Ramos (cell line): ENCODE measurements around the gene SPTBN2.

Source experiments
- in situ Hi-C: fragments of 300-500 bp; cut with MboI; formaldehyde crosslinking; loops from one replicate; pipeline ENCODE4 v1.14.3; 2022; ENCODE audit warnings: low sequenced_read_pairs; ENCODE audit not compliant: unreplicated experiment

Gene SPTBN2

DNA sequence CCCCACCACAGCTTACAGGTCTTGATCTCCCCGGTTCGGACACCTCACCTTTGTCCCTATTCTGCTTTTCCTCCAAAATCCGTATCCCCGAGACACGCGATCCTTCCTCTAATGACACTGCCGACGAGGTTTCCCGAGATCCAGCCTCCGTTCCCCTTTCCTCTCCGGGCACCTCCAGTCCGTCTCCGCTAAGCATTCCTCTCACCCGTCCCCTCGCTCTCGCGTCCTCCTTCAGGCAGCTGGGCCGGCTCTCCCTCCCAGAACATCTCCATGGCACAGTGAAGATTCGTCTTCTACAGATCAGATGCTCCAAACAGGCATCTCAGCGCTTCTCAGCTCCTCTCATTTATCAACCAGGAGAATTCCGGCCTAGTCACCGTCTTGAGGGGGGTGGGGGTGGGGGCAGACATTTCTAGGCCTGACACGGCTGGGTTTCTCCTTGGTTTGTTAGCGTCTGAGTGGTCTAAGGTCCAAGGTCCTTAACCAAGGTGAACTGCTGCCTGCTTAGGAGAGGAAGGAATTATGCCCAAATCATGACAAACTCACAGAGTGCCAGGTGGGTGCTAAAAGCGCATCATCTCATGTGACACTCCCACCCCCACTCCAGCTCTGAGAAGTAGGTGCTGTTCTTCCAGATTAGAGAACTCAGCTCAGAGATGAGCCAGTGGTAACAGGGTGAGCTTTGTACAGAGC, at the start of gene SPTBN2:
Gene SPTBN2 (minus strand): TSS at position 524 of the 693 bp plus-strand sequence. CDS start 7,976 bp downstream, outside the sequence.
- in situ Hi-C loops, result no loop called here

DNA sequence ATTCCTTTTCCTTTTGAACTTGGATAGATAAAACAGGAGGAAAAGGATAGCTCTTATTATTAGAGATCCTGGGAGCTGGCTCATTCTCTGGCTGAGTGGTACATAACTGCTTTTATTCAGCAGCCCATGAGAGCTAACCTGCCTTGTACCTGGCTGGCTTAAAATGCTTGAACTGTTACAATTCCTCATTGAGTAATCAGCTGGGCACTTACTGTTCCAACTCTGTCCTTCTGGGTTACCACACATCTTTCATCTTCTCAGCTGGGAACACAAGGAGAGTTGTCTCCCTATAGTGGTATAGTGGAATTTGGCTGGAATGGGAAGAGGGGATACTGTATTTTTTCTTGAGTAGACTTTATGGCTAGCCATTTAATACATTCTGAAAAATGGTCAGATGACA, 39.8 kb upstream of the SPTBN2 start:
- in situ Hi-C loops, result no loop called here

DNA sequence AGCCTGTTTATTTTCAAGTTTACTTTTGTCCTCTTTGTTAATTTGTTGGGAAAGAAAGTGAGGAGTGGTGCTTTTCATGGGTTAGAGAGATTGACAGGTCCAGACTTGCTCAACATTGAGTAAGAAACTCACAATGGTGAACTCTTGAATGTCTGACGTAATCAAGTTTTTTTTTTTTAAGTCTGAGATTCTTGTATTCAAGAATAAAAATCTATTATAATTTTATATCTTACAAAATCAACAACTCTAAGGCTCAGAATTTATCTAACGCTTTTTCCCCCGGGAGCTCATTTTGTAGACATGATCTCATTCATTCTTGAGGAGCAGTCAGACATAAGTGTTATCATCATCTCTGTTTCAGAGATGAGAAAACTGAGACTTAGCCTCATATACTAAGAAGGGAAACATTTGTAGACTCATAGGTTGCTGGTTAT, 39.1 kb upstream of the SPTBN2 start:
- in situ Hi-C loops, result no loop called here

DNA sequence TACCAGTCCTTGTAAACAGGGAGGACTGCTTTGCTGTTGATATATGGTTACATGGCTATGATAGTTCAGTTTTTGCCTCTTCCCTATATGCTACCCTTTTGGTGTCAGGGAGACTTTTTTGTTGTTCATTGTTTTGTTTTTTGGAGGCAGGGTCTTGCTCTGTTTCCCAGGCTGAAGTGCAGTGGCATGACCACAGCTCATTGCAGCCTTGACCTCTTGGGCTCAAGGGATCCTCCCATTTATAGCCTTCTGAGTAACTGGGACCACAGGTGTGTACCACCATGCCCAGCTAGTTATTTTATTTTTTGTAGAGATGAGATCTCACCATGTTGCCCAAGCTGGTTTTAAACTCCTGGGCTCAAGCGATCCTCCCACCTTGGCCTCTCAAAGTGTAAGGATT, 38.6 kb upstream of the SPTBN2 start:
- in situ Hi-C loops, result no loop called here

DNA sequence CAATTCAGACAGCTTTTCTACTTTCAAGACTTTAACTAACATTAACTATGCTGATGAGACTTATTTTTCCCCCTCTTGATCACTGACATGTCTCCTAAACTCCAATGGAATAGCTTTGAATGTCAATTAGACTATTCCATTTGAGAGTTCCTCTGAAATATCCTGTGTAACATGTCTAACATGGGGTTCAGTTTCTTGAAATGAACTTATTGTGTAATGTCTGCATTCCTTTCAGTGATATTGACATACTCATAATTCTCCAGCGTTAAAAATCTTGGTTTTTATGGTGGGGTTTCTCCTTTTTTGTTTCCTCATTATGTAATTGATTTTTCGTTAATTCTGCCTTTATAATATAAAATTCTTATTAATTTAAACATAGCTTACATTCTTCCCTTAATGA, 37.7 kb upstream of the SPTBN2 start:
- in situ Hi-C loops, result no loop called here

DNA sequence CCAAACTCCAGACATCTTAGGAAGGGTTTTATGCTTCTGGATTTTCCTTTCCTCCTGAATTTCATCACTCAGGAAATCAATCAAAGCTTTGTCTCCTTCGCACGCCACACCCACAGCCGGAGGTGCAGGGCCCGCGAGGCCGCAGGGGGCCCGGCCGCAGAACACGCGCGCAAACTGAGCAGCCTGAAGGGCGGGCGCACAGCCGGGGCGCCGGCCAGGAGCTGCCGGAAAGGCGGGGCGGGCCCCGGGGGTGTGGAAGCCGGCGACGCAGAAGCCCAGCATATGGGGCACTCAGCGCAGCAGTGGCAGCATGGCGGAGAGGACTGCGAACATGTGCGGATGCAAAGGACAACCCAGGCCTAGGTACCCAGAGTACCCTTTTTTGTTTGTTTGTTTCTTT, 33.1 kb upstream of the SPTBN2 start:
- in situ Hi-C loops, result no loop called here

DNA sequence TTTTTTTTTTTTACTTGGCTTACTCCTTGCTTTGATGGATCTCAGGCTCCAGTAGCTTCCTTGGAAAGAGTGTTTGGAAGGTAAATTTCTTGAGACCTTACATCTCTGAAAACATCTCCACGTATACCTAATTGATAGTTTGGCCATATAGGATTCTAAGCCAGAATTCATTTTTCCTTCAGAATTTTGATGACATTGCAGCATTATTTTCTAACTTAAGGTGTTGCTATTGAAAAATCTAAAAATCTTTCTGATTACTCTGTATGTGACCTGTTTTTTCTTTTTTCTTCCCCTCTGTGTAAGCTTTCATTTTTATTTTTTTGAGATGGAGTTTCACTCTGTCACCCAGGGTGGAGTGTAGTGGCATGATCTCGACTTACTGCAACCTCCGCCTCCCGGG, 23.1 kb upstream of the SPTBN2 start:
- in situ Hi-C loops, result no loop called here

DNA sequence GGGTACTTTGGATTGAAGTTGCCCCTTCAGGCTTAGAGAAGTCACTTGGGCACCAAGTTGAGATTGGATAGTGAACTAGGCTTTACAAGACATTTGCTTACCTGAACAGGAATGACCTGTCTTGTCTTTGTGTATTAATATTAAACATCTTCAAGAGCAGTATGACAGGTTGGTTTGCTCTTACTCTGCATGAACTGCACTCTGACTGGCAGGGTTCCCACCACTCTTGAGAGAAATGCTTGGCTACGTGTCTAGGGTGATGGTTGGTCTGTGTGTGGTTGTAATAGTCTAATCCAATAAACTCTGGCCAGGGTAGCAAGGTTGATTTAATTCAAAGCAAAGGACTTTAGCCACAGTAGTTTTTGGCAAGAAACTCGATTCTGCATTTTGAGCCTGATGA, 20.1 kb upstream of the SPTBN2 start:
- in situ Hi-C loops, result no loop called here

DNA sequence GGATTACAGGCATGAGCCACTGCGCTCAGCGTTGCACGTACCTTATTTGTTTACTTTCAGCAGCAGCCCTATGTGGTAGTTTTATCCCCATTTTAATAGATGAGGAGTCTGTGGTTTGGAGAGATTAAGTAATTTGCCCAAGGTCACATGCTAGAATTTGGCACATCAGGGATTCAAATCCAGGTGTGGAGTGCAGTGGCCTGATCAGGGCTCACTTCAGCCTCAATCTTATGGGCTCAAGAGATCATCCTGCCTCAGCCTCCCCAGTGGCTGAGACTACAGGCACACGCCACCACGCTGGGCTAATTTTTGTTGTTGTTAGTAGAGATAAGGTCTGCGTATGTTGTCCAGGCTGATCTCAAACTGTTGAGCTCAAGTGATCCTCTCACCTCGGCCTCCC, 18.5 kb upstream of the SPTBN2 start:
- in situ Hi-C loops, result no loop called here

DNA sequence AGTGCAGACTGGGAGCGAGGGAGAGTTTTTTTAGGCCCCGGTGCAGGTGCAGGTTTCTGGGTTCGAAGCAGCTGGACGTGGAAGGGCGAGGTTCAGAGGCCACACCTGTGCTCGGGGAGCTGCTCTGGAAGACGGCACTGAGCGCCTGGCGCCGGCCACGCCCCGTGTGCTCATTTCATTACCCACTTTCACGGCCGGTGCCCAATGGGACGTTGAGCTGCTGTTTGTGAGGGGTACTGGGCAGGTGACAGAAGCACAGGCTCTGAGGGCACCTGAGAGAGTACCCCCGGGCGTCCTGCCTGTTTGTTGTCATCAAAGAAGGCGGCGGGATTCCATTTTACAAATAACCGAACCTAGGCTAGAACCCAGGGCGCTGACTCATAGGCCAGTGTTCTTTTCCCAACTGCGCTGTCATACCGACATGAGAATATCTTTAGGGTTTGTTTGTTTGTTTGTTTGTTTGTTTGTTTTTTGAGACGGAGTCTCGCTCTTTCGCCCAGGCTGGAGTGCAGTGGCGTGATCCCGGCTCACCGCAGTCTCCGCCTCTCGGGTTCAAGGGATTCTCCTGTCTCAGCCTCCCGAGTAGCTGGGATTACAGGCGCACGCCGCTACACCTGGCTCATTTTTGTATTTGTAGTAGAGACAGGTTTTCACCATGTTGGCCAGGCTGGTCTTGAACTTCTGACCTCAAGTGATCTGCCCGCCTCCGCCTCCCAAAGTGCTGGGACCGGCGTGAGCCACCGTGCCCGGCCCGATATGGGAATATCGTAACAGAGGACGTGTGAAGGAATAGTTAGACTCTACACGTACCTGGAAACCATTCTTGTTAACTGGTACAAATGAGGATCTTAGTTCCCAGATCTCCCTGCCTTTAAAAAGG, 16.6 kb upstream of the SPTBN2 start:
- in situ Hi-C loops, result no loop called here

DNA sequence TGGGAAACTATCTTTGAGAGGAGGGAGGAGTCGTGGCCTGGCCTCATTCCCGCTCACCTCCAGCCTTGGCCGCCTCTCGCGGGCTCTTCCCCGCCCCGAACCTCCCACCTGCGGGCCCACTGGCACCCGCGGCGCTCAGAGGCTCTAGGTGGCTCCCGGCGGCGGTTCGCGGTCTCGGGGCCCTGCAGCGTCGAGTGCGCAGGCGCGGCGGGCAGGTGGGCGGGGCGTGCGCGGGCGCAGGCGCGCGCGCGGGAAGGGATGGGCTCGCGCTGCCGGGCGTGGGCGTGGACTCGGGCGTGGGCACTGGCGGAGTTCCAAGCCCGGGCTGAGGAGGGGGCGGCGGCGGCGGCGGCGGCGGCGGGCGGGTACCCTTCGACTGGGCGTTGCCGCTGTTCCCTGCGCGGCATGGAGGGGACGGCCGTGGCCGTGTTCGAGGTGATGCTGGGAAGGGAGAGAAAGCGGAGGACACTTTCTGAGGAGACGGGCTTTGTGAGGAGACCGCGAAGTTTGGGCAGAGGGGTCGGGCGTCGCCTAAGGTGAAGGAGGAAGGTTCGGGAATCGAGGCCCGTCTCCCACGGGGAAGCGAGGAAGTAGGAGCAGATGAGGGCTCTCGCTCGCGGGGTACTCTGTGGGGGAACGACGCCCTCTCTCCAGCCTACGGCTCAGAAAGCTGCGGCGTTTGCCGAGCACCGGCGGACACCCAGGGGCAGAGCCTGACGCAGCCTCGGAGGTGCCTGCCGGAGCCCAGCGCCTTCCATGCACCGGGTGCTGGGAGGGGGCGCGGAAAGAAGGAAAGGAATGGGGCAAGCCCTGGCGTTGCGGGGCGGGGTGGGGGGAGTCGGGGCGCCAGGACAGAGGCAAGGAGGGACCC, 15.7 kb upstream of the SPTBN2 start:
- in situ Hi-C loops, result no loop called here

DNA sequence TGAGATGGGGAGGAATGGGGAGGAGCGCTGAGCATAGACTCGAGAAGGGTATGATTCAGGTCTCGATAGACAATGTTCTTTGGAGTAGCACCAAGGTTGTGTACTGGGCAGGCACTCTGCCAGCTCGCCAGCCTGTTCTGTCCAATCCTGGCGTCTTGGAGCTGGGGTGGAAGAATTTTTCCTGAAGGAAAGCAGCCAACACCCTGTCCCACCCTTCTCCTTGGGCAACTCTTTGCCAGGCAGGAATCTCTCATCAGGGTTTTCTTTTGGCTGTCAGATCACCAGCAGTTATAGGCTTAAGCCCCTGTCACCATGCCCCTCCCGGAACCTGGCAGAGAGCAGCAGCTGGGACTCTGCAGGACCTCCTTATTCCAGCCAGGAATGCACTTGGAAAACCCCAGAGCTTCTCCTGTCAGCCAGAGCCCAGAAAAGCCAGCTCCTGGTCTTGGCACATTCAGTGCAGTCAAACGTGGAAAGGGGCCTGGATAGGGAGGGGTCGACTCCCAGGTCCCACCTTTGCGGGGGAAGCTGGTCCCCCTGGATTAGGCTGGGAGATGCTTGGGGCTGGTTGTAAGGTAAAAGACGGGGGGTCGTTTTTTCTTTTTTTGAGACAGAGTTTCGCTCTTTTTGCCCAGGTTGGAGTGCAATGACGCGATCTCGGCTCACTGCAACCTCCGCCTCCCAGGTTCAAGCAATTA, 14.4 kb upstream of the SPTBN2 start:
- in situ Hi-C loops, result no loop called here

DNA sequence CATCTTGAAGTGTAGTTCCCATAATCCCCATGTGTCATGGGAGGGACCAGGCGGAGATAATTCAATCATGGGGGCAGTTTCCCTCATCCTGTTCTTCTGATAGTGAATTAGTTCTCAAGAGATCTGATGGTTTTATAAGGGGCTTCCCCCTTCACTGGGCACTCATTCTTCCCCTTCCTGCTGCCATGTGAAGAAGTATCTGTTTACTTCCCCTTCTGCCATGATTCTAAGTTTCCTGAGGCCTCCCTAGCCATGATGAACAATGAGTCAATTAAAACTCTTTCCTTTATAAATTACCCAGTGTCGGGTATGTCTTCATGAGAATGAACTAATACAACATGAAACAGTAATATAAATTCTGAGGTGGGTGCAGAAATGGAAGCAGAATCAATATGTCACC, 12.1 kb upstream of the SPTBN2 start:
- in situ Hi-C loops, result no loop called here

DNA sequence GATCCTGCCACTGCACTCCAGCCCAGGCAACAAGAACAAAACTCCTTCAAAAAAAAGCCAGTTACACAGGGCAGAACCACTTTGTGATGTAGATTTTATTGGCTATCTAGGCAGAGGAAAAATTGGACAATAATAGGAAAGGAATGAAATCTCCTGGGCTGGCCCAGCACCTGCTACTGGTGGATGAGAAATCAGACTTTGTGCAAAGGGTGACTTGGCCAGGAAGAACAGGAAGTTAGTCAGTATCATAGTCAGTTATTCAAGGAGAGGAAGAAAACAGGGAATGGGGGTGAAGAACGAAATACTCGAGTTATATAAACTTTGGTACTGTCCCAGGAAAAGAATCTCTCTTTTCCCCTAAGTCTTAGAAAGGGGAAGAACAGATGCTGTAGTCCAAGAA, 11.0 kb upstream of the SPTBN2 start:
- in situ Hi-C loops, result no loop called here

DNA sequence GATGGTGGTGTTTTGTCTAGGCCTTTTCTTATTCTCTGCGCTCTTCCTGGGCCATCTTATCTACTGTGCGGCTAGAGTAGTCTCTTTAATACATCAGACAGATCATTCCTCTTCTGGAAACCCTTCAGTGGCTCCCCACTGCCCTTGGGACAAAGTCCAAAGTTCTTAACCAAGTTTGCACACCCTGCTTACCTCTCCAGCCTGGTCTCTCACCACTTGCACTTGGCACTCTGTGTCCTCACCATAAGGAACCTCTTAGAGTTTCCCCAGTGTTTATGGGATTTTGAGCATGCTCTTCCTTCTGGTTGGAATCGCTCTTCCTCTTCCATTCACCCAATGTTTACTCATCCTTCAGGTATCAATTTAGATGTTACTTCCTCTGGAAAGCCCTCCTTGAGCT, 5.2 kb upstream of the SPTBN2 start:
- in situ Hi-C loops, result no loop called here

DNA sequence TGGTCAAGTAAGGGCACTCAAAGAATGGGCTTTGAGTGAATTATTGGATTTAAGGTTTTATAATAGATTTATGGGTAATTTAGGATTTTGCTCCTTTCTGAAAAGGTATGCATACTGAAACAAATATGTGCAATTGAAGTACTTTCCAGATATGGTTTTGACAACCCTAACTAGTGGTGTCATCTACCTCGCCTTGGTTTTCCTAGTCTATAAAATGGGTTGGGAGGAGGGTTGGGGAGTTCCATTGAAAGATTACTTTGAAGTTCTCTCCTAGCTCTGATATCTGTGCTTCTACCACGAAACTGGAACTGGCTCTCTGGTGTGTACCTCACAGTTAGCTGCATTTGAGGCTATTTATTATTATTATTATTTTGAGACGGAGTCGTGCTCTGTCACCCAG, 431 bp upstream of the SPTBN2 start:
- in situ Hi-C loops, result no loop called here

DNA sequence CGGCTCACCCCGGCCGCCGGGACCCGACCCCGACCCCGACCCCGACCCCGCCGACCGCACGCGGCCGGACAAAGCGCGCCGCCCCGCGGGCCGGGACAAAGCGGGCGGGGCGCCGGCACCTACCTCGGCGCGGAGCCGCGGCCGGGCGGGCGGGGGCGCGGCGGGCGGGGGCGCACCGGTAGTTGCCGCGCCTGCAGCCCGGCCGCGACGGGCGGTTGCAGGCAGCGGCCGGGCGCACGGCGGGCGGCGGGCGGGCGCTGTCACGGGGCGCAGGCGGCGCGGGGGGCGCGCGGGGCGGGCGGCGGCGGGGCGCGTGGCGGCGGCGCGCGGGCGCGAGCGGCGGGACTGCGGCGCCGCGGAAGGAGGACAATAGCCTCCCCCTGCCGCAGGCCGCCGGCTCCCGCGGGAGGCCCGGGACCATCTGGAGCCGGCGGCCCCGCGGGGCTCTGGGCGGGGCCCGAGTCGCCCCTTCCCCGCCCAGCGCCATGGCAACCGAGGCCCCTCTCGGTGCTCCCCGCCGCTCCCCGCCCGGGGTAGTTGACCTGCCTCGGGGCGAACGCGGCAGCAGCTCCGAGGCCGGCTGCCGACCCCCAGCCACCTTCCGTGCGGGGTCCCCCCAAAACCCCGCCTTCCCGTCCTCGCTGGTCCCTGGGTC, 851 bp downstream of the SPTBN2 start:
- in situ Hi-C loops, result no loop called here

DNA sequence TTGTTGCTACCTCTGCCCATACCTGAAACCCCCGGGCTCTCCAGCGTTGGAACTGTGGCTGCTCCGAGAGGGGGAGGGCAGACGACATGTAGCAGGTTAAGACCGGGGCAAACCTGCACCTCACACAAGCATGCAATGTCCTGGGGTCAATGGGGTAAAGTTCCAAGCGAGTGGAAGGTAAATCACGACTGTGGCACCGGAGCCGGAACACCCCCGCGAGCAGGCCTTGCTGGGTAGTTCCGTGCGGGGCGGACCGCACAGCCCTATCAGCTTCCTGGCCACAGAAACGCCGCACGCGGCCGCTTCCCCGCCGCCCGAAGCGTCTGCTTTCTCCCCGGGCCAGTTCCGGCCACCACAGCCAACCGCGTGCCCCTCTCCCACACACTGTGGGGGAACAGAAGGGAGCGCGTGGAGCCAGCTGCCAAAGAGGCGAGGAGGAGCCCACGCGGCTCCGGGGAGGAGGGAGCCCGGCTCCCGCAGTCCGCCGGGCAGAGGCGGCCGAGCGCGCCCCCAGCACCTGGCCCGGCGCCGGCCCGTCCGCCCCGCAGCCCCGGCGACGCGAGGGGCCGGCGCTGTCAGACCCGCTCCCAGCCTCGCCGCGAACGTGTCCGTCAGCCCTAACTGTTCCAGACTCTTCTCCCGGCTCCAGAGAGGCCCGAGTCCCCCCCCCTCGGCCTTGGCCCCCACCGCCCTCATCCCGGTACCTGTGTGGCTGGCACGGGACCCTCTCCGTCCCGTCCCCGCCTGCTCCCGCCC, 1.6 kb downstream of the SPTBN2 start:
- in situ Hi-C loops, result no loop called here

DNA sequence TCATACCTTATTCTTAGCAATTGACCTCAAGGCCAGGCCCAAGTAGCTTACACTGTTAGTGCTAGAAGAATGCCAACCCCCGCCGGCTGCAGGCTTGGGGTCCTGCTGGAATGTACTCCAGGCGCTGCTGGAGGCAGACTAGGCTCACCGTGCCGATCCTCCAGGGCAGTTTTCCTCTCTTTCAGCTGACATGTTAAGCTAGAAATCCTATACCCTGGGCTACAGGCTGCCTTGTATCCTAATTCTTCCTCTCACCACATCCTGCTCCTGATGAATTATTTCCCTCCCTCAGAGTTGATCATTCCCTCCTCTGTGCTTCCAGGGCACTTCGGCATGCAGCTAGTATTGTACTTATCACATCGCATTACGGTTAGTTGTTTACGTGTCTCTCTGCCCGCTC, 3.4 kb downstream of the SPTBN2 start:
- in situ Hi-C loops, result no loop called here
